Suppressor macrophage treated with lipopolysaccharide for 1 hour (primary cell): ENCODE data around the gene ZNF862.

ENCODE experiments used
- DNase-seq, 3 donors: peaks; one replicate each; pipeline ENCODE4 v3.0.0-alpha.2; 2020 to 2022

The ZNF862 gene

DNA sequence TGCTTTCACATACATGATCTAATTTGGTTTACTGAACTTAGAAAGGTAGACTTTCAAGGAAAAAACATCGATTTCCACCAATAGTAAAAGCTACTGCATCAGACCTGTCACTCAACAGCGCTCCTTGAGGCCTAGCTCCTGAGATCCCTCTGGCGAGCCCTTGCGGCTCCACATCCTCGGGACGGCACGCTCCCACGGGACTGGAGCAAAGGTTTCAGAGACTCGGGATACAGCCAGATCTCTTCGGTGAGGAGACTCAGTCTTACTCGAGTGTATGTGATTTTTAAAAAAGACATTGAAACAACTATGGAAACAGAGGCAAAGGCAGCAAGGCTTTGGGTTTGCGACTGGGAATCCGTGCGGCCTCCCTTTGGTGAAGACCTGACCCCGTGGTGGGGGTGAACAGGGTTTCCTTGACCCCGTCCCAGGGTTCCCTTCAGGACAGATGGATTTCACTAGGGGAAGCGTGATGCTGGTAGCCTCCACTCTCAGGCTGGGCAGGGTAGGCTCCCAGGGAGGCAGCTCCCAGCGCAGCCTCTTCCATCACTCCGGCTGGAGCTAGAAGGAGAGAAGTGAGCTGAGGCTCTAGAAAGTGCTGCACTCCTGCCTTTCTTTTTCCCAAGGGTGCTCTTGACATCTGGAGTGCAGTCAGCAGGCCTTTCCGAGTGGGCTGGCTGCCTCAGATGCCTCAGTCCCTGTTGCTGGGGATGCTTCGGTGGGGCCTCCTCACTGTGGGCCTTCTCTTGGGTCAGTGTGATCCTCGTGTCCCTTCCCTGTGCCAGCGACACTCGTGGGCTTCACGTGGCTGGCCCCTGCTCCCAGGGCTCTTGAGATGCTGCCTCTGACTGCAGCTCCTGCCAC lies 29.8 kb downstream of the ZNF862 start:
- DNase-seq = no peak

DNA sequence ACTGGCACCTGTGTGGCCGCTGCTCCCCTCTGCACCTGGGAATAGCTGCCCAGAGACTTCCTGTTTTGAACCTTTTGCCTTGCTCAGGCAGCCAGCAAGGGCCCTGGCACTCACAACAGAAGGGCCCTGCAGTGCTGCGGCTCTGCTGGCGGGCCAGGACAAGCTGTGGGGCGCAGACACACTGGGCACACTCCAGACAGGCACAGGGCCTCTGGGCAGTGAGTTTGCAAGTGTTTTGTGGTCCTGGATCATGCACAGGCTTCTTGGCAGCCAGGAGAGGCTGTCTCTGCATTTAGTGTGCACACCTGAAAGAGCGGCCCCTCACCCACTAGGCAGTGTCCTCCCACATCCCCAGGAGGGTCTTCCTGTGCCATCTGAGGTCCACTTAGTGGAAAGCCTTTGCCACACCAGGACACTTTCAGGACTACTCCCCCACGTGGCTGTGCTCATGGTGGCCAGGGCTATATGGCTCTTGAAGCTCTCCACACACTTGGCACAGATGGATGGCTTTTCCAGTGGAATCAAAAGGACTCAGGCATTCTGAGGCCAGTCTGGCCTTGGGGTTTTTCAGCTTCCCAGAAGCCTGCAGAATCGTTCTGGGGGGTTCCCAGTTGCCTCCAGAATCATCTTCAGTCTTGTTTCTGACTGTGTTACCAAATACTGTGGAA lies 30.6 kb downstream of the ZNF862 start:
- DNase-seq = no peak

DNA sequence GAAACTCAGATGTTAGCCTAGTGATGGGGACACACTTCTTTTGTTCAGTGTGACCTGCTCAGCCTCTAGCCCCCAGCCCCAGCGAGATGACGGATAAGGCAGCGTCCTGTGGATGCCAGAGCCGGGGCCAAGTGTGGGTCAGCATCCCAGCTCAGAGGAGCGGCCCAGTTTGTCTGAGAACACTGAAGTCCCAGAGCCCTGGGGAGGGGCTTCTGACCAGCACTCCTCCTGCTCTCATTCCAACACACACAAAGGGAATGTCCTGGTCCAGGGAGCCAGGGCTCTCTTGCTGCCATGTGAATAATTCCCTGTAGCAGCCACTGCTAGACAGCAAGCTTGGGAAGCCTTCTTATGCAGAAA lies 31.1 kb downstream of the ZNF862 start:
- no peak for DNase-seq

DNA sequence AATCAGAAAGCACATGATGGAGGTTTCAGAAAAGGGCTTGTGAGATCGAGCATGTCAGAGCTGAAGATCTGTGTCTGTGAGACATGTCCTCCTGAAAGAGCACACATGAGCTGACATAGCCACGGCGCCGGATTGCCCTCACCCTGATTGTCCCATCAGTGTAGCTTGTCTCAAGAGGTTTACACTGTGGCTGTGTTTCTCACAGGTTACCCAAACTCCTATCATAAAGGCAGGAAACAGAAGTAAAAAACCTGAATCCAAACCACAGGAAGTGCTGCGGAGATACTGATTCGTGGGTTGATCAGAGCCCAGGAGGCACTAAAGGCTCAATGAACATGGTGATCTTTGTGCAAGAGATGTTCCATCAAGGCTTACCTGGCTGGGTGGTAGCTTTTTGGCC lies 31.7 kb downstream of the ZNF862 start:
- DNase-seq = no peak

DNA sequence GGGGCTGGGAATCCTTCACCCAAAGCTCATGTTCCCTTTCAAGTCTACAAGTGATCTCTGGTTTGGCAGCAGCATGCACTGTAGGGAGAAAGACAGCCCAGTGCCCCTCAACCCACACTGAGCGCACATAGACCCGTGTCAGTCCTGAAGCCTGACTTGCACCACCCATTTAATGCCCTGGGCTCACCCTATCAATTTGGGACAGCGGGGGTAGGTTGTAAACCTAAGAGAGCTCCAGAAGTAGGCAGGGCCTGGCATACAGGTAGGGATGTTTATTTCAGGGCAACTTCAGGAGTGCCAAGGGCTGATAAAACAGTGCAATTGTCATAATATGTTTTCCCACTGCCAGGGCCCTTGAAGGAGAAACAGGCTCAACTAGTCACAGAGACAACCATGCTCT lies 32.1 kb downstream of the ZNF862 start:
- DNase-seq = no peak

DNA sequence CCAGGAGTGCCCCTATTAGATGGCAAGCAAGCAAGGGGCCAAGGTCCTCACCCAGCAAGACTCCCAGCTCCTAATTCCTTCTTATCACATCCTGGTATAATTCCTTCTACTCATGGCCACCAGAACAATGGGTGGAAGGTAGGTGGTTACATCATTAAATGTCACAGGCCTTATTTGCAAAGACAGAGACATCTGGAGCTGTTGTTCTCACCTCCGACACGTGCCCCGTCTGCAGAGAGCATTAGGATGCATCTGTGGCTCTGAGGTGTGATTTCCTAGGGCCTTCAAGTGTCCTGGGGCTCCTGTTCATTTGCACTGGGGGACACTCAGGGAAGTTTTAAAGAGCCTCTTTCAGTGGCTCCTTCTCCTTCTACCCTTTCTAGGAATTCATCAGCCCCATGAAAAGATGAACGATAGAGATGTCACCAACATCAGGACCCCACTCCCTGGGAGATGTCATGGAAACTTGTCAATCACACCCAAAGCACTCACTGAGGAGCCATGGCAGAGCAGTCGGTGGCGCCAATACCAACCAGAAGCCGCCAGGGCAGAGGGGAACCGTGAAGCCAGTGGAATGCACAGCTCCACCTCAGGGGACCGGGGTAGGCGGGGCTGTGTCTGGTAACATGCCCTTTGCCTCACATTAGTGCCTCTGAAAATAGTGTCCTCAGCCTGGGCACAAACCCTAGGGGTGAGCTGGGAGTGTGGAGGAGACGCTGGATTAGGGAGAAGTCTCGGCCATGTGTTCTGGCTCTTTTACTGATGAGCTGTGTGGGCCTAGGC lies 32.7 kb downstream of the ZNF862 start:
- DNase-seq = no peak

DNA sequence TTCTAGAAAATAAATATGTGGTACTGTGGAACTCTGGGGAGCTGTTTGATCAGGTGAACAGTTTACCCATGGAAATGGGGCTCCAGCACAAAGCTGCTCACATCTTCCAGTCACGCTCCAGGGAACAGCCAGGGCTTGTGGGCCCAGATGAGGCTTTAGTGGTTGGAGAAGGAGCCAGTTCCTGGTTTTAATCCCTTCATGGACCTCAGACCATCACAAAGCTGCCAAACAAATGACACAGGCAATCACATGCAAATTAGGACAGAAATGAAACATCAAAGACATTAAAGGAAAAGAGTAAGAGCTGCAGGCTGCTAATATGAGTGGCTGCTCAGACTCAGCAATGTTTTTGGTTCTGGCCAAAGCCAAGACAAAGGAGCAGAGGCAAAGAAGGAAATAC lies 33.4 kb downstream of the ZNF862 start:
- no peak for DNase-seq

DNA sequence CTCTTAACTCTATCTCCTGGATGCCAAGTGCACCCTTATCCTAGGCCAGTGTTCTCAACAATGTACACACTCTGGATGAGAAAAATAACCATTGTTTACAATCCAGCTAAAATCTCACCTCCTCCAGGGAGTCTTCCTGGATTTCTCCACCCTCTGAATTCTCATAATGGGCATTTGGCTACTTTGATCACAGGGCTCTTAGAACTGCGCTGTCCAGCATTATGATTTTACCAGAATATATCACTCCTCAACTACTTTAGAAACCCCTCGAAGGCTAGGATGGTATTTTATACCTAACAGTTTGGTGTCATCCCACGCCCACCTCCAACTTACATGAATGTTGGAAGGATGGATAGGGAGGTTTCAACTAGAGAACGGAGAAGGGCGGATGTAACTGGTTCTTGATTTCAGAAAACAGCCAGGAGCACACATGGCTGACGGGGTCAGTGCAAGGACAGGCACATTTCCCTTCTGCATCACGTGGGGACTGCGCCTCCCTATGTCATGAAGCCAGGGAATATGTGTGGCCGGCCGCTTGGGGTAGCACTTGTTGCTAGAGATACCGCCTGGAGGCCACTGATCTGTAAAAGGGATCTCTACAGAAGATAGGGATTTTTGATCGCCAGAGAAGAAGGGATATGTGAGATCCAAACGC lies 34.4 kb downstream of the ZNF862 start:
- DNase-seq = peak; percentile 84 to 89 (median 87)

DNA sequence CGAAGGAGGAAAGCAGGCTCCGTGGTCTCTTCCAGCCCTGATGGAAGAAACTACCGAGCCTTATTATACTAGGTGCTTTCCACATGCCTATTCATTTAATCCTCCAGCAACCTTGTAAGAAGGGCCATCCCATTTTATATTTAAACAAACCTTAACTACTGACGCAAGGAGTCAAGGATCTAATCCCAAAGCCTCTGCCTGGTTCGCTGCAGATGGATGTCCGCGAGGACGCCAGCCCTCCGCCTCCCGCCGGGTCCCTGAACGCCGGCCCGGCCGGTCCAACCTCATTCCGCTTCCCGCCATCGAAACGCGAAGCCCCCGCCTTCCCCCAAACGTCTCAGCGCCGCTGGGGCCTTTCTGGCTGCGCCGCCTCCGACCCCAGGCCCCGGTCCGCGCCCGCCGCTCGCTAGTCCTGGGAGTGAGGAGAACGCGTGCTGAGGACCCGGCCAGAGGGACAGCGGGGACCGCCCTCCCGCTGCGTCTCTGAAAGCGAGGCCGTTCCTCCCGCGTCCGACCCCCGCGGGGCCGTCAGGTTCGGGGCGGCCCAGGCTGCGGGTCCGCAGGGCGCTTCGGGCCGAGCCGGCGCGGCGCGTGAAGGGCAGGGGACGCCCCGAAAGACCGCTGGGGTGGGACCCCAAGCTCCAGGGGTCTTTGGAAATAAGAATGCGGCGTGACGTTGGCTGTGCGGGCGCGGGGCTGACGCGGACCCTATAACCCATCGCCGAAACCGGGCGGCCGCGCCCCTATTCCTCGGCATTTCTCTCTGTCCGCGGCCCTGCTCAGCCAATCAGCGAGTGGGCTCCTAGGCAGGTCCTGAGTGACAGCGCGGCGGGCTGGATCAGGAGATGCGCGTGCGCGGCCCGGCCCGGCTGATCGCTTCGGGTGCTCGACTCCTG lies 35.1 kb downstream of the ZNF862 start, which contains the start of gene ATP6V0E2:
Gene ATP6V0E2, plus strand, starts transcription at position 896 of the 896 bp plus-strand sequence. CDS start 97 bp downstream, outside the sequence.
- DNase-seq = peak; percentile 94 to 97 (median 97)

DNA sequence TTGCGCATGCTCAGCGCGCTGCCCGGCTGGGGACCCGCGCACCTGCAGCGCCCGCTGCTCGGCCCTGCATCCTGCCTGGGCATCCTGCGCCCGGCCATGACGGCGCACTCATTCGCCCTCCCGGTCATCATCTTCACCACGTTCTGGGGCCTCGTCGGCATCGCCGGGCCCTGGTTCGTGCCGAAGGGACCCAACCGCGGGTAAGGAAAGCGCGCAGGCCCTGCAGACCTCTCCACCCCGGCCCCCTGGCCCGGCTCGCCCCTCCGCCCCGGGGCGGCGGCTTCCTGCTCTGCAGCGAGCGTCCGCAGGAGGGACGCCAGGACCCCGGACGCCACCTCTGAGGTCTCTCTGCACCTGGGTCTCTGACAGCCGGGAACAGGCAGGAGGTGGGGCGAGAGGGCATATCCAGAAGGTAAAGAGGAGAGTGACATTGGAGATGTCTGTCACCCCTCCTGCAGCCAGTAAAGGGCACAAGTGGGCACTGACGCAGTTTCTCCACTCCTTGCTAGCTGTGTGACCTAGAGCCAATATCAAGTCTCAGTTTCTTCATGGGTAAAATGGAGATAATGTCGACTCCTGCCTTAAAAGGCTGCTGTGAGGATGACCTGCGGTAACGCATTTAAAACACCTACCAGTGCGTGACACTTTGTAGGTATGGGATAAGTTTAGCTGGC lies 35.9 kb downstream of the ZNF862 start:
- DNase-seq = no peak

DNA sequence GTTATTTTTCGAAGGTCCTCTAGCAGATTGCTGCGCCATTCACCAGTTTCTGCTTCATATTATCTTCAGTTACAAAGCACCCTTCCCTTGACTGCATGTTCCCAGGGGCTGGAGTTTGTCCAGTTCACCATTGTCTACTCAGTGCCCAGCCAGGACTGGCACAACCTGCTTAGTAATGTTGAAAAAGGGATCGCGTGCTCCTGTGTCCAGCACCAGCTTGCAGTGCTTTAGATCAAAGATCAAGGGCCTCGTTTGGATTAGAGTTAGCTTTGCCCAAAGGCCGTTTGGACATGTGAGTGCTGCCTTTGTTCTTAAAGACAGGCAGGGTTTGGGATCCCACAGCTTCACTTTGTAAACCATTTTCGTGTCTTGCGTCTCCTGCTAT lies 36.5 kb downstream of the ZNF862 start:
- no peak for DNase-seq

DNA sequence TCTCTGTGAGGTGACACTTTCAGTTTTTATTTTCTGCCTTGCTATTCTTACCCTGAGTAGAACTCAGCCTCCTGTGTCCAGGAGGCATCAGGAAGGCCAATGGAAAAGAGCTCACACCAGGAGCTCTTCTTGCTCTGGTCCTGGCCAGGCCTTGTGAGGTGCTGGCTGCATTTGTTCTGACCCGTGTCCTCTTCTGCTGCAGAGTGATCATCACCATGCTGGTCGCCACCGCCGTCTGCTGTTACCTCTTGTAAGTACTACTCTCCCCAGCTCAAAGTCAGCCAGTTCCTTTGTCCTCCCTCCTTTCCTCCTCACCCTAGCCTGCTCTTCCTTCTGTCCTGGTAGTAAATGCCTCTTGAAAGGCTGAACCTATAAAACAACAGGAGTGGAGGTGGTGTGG lies 37.2 kb downstream of the ZNF862 start:
- no peak for DNase-seq

DNA sequence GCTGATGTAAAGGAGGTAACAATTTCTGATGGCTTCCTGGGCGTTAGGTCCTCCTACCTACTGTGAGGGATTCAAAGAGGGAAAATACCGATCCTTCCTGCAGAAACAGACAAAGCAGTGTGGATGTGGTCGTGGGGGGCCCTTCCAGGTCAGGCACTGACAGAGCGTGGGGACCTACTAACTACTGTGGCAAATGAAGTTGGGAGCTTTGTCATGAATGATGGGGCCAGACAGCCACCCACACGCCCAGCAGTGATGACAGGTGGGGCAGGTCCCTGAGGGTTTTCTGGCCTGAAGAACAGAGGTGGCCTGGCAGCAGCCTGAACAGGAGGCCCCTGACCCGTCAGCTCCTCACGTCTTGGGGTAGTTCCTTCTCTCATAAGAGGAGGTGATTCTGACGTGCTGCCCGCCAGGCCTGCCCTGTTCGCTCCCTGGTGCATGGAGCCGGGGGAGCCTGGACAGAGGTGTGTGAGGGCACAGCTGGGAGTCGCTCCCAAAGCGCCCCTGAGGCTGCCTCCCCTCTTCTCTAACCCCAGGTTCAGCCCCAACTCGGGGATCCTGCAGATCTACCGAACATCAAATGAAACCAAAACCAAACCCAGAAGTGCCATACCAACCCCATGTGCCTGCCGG lies 39.8 kb downstream of the ZNF862 start:
- no peak for DNase-seq

DNA sequence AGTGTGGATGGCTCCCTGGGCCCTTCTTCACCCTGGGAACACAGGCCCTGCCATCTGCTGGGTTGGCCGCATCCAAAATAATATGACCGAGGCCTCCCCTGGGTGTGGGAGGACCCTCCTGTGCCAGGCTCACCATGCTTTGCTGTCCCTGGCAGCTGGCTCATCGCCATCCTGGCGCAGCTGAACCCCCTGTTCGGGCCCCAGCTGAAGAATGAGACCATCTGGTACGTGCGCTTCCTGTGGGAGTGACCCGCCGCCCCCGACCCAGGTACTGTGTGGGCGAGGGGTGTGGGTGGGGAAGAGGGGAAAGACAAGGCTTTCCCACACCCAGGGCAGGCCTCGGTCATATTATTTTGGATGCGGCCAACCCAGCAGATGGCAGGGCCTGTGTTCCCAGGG lies 40.3 kb downstream of the ZNF862 start:
- no peak for DNase-seq

DNA sequence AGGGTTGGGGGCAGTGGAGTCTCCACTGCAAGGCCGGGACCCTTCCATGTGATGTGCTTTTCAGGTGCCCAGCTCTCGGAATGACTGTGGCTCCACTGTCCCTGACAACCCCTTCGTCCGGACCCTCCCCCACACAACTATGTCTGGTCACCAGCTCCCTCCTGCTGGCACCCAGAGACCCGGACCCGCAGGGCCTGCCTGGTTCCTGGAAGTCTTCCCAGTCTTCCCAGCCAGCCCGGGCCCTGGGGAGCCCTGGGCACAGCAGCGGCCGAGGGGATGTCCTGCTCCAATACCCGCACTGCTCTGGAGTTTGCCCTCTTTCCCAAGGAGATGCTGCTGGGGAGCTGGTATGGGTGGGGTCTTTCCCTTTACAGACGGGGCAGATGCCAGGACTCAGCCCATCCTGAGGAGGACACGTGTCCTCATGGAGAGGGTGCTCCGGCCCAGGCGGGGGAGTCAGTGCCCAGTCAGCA lies 41.1 kb downstream of the ZNF862 start:
- no peak for DNase-seq

DNA sequence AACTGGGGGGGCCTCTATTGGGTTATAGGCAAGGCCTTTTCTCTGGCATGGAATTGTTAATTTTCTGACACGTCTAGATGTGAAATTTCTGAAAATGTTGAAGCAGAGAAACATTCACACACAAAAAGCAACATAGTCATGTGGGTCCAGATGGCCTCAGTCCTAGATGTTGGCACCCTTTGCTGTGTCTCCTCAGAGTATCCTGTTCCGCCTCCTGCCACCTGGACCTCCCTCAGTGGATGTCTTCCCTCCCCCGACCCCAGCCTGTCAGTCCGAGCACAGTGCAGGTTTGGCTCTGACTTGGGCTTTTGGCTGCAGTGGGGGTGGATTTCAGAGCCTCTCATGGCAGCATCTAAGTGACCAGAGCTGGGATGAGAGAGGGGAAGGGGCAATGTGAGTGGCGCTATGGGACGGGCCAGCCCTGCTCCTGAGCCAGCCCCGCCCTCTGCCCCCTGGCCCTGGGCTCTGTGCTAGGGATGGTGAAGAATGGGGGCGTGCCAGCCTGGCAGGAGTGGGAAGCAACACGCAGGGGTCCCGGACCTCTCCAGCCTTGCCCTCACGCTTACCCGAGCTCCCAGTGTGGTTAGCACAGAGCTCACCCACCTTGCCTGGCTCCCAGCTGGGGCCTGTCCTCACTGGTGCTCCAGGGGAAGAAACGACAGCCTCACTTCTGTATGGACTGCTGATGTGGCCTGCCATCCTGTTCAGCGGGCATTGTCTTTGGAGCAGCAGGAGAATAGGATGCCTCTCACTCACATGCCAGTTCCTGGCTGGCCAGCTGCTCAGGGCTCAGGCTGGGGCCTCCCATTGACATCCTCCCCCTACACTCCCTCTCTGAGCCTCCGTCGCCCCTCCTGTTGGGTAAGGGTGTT lies 41.8 kb downstream of the ZNF862 start:
- DNase-seq = peak in 1 of 3 donors; percentile 12

DNA sequence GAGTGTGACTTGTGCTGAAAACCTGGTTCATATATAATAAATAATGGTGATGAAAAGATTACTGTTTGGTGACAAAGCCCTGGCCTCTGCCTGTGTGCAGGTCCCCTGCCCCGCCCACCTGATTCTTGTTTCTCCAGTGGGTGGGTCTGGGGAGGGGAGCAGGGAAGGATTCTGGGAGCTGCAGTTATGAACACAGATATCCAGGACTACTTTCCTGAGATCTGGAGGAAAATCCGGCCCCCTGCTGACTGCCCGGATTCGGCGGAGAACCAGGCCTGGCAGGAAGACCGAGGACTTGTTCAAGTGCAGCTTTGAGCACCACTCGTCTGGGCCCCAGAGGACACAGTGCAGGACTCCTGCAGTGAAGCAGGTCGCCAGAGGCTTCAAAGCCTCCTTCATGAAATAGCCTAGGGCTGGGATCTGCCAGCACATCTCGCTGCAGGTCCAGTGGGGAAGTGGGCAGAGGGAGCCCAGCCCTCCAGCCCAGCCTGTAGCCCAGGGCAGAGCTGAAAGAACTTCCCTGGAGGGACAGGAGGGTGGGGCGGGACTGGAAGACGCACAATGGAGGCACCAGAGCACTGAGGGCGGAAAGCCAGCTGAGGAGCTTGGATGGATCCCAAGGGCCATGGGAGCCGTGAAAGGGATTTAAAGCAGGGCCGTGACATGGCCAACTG lies 42.6 kb downstream of the ZNF862 start:
- peak in 1 of 3 donors; percentile 14 for DNase-seq

DNA sequence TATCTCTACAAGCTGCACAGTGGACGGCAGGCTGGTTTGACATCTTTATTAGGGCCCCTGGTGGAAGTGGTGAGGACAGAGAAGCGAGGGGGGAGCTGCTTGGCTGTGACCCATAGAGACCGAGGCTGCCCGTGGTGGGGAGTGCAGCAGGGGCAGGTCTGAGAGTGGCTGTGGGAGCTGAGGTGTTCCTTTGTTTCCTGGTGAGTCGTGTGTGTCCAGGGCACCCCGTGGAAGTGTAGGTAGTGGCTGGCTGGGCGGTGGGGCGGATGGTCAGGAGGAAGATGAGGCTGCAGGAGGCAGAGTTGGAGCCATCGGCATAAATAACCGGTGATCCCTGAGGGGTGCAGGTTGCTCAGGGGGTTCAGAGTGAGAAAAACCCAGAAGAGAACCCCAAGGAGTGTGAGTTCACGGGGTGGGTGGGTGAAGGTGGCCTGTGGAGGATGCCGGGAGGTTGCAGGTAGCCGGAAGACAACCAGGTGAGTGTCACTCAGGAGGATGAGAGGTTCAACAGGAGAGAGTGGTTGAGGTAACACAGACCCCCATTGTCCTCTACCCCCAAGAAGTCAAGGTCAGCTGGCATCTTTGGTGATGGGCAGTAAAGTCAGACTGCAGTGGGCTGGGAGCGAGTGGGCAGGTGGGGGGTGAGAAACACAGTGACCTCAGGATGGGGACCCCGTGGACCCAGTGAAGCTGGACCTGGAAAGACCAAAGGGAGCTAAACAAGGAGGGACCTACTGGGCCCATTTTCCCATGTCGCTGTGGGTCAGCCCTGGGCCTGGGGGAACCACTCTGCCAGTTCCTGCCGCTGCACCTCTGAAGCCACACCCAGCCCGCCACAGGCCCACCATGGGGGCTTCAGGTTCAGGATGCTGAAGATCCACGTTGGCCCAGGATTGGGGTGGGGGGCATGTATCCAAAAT lies 43.4 kb downstream of the ZNF862 start:
- DNase-seq = peak in 1 of 3 donors; percentile 16
